ENCODE measurements around the gene PDZK1.
"Not testable (repeated sequence)": the region's sequence is repeated elsewhere in the genome, so short reads cannot be mapped to it uniquely, and the experiment has no call there.

PDZK1 gene

GRCh38 chr1:145707183-145707867 lies at the start of gene PDZK1:
Gene PDZK1 (minus strand): TSS chr1:145707368. CDS start chr1:145688021, 19,347 bp downstream.
- DNase-seq: no peak

GRCh38 chr1:145751491-145752037 lies 44.4 kb upstream of the PDZK1 start:
- DNase-seq: no peak

GRCh38 chr1:145750426-145750825 lies 43.3 kb upstream of the PDZK1 start:
- no peak for DNase-seq

GRCh38 chr1:145747398-145748247 lies 40.5 kb upstream of the PDZK1 start:
- peak in 1 of 2 experiments; percentile 21 for DNase-seq

- no peak for DNase-seq
Measured at GRCh38 chr1:145740269-145740668, 33.1 kb upstream of the PDZK1 start.

- DNase-seq: no peak
Measured at GRCh38 chr1:145736191-145736590, 29.0 kb upstream of the PDZK1 start.

GRCh38 chr1:145730900-145731299 lies 23.7 kb upstream of the PDZK1 start:
- DNase-seq: peak in 1 of 2 experiments; percentile 18

- DNase-seq: no peak
Measured at GRCh38 chr1:145730467-145730866, 23.3 kb upstream of the PDZK1 start.

GRCh38 chr1:145729666-145730436 lies 22.7 kb upstream of the PDZK1 start:
- DNase-seq: no peak

- DNase-seq: no peak
Measured at GRCh38 chr1:145729196-145729595, 22.0 kb upstream of the PDZK1 start.

GRCh38 chr1:145726193-145726592 lies 19.0 kb upstream of the PDZK1 start:
- DNase-seq: not testable (repeated sequence)

- DNase-seq: peak in 1 of 2 experiments; percentile 91
Measured at GRCh38 chr1:145720878-145721671, 13.9 kb upstream of the PDZK1 start.

- DNase-seq: no peak
Measured at GRCh38 chr1:145720556-145720877, 13.3 kb upstream of the PDZK1 start.

GRCh38 chr1:145719230-145720079 lies 12.3 kb upstream of the PDZK1 start, which contains the start of gene CD160:
Gene CD160 (plus strand): TSS chr1:145719499. CDS start chr1:145728328, 8,829 bp downstream.
- no peak for DNase-seq

GRCh38 chr1:145718465-145718864 lies 11.3 kb upstream of the PDZK1 start:
- not testable (repeated sequence) for DNase-seq

- DNase-seq: no peak
Measured at GRCh38 chr1:145717833-145718232, 10.7 kb upstream of the PDZK1 start.

GRCh38 chr1:145716641-145717345 lies 9.6 kb upstream of the PDZK1 start:
- no peak for DNase-seq

- no peak for DNase-seq
Measured at GRCh38 chr1:145714524-145715111, 7.5 kb upstream of the PDZK1 start.

GRCh38 chr1:145711213-145711651 lies 4.1 kb upstream of the PDZK1 start:
- DNase-seq: peak in 1 of 2 experiments; percentile 29
